C4-2B (cell line): Measurements from ENCODE around the gene FOSB.

Experiments used
- ZFX ChIP-seq: fragments of 450-650 bp; IDR thresholded peaks from 2 replicates; pipeline ENCODE4 v1.6.1; 2017
- TF ChIP-seq, protein P1 (sequence below): fragments of 450-650 bp; conservative IDR thresholded peaks from 2 replicates; pipeline ENCODE4 v1.5.1; 2017; ENCODE audit warnings: mild to moderate bottlenecking

DNA sequence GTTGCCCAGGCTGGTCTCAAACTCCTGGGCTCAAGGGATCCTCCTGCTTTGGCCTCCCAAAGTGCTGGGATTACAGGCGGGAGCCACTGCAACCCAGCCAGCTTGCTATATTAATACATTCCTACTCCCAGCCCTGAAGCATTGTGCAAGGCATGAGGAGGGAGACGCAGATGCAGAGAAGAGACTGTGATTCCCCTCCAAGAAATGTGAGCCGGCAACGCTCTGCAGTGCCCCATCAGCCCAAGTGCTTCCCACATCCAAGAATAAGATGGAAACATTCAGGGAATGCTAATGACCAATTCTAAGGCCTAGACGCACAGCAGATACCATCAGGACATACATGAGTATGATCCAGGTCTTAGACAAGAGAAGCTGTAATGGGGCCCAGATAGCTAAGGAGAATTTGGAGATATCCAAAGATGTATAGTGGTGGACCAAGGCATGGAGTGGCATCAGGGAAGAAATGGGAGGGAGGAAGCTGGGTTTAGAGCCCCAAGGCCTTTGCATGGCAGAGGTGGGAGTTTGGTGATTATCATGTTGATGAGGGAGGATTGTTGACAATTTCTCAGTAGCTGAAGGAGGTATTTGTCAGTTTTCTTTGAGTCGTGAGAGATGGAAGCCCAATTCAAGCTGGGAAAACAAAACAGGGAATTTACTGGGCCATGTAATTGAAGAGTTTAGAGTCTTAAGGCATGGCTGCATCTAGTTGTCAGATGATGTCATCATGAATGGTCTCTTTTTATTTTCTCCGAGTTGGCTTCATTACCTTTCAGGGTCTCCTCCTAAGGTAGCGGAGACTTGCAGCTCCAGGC, 33.3 kb downstream of the FOSB start:
- TF ChIP-seq, protein P1, sequence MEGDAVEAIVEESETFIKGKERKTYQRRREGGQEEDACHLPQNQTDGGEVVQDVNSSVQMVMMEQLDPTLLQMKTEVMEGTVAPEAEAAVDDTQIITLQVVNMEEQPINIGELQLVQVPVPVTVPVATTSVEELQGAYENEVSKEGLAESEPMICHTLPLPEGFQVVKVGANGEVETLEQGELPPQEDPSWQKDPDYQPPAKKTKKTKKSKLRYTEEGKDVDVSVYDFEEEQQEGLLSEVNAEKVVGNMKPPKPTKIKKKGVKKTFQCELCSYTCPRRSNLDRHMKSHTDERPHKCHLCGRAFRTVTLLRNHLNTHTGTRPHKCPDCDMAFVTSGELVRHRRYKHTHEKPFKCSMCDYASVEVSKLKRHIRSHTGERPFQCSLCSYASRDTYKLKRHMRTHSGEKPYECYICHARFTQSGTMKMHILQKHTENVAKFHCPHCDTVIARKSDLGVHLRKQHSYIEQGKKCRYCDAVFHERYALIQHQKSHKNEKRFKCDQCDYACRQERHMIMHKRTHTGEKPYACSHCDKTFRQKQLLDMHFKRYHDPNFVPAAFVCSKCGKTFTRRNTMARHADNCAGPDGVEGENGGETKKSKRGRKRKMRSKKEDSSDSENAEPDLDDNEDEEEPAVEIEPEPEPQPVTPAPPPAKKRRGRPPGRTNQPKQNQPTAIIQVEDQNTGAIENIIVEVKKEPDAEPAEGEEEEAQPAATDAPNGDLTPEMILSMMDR = no peak
- TF ChIP-seq ZFX = no peak
